RWPE1 (cell line): ENCODE results near the gene ACTBL2.

Source experiments
- CTCF ChIA-PET: fragments of 350-600 bp; sonication (Branson Sonifier 250); formaldehyde crosslinking; extraction: SDS; loops from one replicate; lab custom pipeline; 2021; lab: Yijun Ruan, JAX
- POLR2A ChIA-PET: fragments of 400-600 bp; formaldehyde crosslinking; extraction: SDS; loops from one replicate; lab custom pipeline; 2020; ENCODE audit warnings: antibody characterized with exemption; ENCODE audit not compliant: low non-redundant PET; lab: Yijun Ruan, JAX
- DNase-seq: peaks from one replicate; pipeline ENCODE4 v3.0.0; 2012; ENCODE audit warnings: low spot score
- H3K27ac ChIP-seq: fragments of 450-650 bp; 2 replicates; pipeline ENCODE4 v1.5.1; 2017
- TF ChIP-seq, protein P1 (sequence below): fragments of 450-650 bp; conservative IDR thresholded peaks from 2 replicates; pipeline ENCODE4 v1.5.1; 2017; ENCODE audit warnings: low read depth, mild to moderate bottlenecking

ACTBL2 gene

DNA sequence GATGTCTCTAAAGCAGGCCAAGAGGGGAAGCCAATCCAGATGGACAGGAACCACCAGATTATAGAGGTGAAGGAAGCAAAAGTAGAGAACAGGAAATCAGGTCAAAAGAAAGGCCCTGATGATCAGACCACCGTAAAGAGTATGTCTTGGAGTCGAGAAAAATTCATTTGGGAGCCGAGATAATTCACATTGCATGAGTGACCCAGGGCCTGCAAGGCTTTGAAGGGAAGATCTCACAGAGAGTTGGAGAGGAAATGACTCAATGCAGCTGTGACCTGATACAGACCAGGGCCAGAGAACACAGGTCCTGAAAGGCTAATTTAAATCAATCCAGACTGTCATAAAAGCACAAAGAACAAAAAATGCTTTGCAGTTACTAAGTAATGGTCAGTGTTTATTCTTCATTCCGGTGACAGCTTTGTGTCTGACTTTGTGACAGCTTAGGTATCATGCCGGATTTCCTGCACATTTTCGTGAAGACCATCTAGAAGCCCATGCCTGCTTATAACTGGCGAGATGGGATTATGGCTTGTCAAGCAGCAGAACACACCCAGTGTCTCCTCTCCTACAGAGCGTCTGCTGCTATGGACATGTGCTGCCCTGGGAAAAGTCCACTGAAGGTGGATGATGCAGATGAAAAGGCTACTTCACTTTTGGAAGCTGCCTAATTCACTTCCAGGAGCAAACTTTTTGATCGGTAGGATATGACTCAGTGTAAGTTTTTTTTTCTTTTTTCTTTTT is 5.8 kb upstream of the ACTBL2 start:
- CTCF ChIA-PET: interaction anchor here (2.2 kb wide), 1 partner anchor 11 kb away, joined by 9 read pairs; no protein-coding TSS in a partner anchor
- H3K27ac ChIP-seq: no peak overlapping the region
- TF ChIP-seq, protein P1, sequence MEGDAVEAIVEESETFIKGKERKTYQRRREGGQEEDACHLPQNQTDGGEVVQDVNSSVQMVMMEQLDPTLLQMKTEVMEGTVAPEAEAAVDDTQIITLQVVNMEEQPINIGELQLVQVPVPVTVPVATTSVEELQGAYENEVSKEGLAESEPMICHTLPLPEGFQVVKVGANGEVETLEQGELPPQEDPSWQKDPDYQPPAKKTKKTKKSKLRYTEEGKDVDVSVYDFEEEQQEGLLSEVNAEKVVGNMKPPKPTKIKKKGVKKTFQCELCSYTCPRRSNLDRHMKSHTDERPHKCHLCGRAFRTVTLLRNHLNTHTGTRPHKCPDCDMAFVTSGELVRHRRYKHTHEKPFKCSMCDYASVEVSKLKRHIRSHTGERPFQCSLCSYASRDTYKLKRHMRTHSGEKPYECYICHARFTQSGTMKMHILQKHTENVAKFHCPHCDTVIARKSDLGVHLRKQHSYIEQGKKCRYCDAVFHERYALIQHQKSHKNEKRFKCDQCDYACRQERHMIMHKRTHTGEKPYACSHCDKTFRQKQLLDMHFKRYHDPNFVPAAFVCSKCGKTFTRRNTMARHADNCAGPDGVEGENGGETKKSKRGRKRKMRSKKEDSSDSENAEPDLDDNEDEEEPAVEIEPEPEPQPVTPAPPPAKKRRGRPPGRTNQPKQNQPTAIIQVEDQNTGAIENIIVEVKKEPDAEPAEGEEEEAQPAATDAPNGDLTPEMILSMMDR: no peak
- POLR2A ChIA-PET: interaction anchor here (0.6 kb wide), 1 partner anchor 10 kb away, joined by 3 read pairs; no protein-coding TSS in a partner anchor
- no peak for DNase-seq

DNA sequence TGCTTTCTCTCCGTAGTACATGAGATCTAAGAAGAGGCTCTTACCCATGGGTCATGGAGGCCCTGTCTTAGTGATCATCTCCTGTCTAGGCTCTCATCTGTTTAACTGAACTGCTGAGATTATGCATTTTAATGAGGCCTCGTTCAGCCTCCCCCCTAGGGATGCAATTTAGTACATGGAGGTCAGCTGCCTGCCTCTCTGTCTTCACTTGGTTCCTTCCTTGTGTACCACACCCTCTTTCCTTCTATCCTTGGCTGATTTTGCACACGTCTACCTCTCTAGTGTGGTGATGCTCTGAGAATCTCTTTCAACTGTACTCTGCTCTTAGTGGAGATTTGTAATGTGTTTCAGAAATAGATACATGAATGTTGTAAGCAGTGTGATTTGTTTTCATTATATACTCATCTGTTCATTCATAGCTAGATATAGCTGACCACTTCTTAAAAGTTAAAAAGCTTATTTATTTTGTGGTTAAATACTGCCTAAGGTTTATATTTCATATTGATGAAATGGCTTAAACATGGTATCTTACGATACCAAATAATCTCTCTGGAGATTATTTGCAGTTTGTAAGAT is 3.5 kb upstream of the ACTBL2 start:
- POLR2A ChIA-PET: no interaction called here
- CTCF ChIA-PET: no interaction called here
- TF ChIP-seq, protein P1: no peak
- no peak for DNase-seq
- H3K27ac ChIP-seq: no peak overlapping the region

DNA sequence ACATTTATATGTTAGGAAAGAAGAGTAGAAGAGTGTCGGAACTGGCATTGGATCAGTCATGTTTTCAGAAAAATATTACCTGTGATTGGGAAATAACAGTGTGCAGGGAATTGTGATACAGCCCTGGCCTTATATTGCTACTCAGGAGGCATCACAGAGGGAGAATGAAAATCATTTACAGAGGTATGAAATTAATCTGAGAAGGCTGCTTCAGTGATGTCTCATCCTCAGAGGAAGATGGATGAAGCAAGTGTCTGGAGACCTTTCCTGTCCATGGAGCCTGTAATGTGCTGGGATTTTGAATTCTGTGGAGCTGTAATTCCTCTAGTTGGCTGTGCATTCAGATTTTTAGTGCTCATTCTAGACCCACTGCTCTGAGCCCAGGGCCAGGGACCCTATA is 3.8 kb downstream of the ACTBL2 start:
- CTCF ChIA-PET: interaction anchor here (1.0 kb wide), 1 partner anchor 21 kb away, joined by 4 read pairs; no protein-coding TSS in a partner anchor
- DNase-seq: no peak
- H3K27ac ChIP-seq: no peak overlapping the region
- POLR2A ChIA-PET: interaction anchor here (0.6 kb wide), 1 partner anchor 10 kb away, joined by 3 read pairs; no protein-coding TSS in a partner anchor
- TF ChIP-seq, protein P1: no peak

DNA sequence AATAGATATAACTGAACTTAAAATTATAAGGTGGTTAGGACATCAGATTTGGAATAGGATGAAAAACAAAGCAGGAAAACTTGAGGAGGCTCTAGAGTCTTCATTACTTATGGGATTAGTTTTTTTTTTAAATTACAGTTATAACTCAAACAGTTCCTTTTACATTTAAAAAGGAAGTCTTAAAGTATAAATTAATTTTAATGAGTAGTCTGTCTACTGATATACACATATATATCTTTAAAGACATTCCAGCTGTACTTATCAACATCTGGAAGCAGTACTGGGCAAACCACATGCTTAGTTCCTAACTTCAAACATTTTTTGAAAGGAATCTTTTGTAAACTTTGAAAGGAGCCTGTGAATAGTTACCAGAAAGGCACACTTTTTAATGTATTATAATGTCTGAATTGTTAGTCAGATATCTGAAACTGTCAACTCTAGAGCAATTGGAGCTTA is 6.0 kb downstream of the ACTBL2 start:
- no peak overlapping the region for H3K27ac ChIP-seq
- ChIA-PET CTCF (interaction anchor here (0.6 kb wide), 2 partner anchors 178 to 1139 kb away, joined by 3 read pairs; no protein-coding TSS in a partner anchor), POLR2A (no interaction called here)
- TF ChIP-seq, protein P1: no peak
- no peak for DNase-seq

DNA sequence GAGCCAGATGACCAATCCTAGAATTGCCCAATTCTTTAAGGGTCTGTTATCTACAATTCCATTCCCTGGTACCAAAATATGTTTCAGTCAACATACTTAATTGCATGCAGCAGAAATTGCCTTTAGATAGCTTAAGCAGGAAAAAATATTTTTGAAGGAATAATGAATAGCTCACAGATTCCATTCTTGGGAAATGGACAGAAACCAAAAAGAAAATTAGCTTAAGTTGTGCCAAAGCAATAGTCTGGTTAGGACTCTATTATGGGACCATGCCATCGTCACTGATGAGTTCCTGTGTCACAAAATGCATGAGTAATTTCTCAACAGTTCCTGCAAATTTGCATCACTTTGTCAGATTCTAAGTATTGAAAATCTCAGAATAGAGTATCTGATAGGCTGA is 12.3 kb downstream of the ACTBL2 start:
- CTCF ChIA-PET: interaction anchor here (0.5 kb wide), 1 partner anchor 1492 kb away, joined by 3 read pairs; no protein-coding TSS in a partner anchor
- TF ChIP-seq, protein P1: no peak
- POLR2A ChIA-PET: no interaction called here
- H3K27ac ChIP-seq: no peak overlapping the region
- no peak for DNase-seq

DNA sequence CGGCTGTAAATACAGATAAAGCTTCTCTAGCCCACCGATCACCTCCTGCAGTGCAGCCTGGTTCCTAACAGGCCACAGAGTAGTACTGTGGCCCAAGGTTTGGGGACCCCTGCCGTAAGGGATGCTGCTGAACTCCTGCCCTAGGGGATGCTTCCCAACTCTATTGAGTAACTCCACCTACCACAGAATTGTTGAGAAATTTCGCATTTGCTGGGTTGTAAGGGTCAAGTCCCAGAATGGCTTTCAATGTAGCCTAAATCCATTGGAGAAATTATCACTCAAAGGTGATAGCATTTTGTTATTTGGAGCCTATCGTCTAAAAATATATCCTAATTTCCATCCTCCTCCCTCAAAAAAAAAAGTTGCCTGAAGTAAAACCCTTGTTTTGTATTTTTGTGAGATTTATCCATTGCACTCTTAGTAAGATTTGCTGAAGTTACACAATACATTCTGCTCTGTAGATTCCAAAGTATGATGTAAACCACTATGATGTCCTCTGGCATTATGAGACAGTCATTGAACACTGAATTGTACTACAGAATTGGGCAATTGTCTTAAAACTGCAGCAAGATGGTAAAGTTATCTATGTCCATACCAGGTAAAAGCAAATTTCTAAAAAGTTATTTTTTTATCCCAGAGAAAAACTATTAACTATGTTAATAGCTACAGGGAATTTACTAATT is 14.0 kb downstream of the ACTBL2 start:
- TF ChIP-seq, protein P1: no peak
- POLR2A ChIA-PET: no interaction called here
- DNase-seq: peak; percentile 55
- no peak overlapping the region for H3K27ac ChIP-seq
- CTCF ChIA-PET: no interaction called here
